ENCODE results near the gene CCSER1.
"Not testable (repeated sequence)": the region's sequence is repeated elsewhere in the genome, so short reads cannot be mapped to it uniquely, and the experiment has no call there.

The CCSER1 gene

DNA sequence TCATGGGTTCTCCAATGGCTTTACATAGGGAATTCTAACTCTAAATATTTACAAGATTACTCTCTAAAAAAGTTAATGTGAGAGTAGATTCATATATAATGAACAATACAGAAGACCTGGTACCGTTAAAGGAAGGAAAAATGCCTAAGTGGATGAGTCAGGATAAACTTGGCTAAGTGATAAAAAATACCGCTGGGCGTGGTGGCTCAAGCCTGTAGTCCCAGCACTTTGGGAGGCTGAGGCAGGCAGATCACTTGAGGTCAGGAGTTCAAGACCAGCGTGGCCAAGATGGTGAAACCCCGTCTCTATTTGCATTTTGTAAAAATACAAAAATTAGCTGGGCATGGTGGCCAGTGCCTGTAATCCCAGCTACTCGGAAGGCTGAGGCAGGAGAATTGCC lies 189.9 kb downstream of the CCSER1 start:
- DNase-seq, result not testable (repeated sequence)

GRCh38 chr4:90317785-90318184 lies 190.6 kb downstream of the CCSER1 start:
- DNase-seq, result no peak

- no peak for DNase-seq
Observed at GRCh38 chr4:90318193-90318592, 191.0 kb downstream of the CCSER1 start.

DNA sequence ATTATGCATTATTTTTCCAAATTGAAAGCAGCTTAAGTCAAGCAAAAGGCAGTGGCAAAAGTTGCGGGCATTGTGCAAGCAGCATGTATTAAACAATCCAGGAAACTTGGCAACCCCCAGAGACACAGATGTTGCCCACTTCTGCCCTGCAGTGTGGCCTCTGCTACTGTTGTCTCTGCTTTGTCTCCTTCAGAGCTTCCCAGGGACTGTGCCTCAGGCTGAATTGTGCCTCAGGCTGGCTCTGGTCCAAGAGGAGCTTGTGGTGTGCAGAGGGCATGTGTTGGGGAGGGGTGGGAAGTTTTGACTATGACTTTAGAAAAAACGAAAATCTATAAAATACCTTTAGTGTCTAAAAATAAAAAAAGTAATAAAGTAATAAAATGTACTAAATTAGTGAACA lies 201.4 kb downstream of the CCSER1 start:
- DNase-seq, result no peak

DNA sequence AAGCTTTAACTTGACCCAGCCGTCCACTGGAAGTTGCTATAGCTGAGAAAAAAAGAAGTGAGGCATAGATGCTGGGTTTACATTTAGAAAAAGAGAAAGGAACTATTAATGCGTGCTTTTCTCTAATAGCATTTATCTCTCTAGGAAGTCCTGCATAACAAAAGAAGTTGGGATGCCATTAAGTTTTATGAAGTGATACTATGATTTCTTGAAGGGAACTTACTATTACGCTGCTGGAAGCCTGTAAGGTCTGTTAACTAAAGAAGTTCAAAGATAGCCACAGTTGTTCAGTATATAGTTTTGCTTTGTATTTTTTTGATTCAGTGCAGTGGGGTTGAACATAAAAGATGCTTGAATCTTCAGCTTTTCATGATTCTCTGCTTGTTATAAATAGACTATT lies 203.4 kb downstream of the CCSER1 start:
- DNase-seq, result no peak

- no peak for DNase-seq
Observed at GRCh38 chr4:90345549-90346215, 218.5 kb downstream of the CCSER1 start.

DNA sequence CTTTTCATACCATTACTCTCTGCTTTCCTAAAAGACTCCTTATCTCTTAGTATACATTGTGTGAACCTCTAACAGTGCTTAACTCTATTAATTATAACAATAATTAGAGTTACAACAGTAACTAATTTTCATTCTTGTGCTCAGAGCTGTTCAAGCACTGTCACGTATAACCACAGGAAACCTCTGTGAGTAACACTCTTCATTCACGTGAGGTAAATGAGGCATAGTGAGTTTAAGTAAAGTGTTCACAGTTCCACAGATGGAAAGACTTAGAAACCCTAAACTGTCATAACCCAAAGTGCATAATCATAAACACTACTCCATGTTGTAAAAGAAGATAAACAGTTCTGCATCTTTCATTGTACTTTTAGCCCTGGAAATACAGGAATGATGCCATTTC lies 222.4 kb downstream of the CCSER1 start:
- DNase-seq, result no peak

DNA sequence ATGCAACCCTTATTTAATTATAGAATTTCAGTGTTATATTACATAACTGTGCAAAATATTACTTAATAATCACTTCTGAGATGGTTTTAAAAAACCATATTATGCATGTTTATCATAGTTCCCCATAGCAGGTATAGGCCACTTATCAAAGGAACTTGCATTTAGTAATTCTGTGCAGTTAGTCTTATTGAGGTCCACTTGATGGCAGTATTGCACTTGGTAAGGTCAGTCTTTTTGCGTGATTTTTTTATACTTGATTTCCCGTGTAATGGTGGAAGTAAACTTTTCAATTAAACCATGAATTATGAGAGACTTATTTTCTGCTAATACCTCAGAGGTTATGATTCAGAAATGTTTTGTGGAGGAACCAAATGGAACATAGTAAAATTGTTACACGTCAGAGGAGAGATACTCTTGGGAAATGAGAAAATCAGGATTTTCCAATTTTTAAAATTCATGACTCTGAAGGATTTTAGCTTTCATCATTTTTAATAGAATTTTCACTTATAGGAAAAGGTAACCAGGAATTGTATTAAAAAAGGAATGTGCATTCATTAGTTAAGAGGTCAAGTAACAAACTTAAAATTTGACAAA lies 230.0 kb downstream of the CCSER1 start:
- DNase-seq, result peak; percentile 3

GRCh38 chr4:90375081-90375480 lies 247.9 kb downstream of the CCSER1 start:
- no peak for DNase-seq

- DNase-seq, result no peak
Observed at GRCh38 chr4:90393215-90393614, 266.0 kb downstream of the CCSER1 start.

DNA sequence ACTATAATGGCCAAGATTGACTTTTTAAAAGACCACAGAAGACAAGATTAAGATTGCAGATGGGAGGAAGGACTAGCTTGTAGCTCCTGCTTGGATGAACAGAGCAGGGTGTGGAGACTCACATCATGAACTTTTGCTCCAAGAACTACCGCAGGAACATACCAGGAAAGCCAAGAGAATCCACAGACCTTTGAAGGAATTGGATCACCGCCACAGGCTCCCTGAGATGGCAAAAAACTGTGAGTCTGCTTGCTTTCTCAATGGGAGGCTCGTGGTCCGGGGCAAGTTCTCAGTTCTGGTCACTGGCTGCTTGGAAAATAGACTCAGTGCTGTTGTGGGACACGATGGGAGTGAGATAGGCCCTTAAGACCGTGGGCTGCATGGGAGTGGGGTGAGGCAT lies 276.6 kb downstream of the CCSER1 start:
- no peak for DNase-seq

- DNase-seq, result not testable (repeated sequence)
Observed at GRCh38 chr4:90407897-90408296, 280.7 kb downstream of the CCSER1 start.

DNA sequence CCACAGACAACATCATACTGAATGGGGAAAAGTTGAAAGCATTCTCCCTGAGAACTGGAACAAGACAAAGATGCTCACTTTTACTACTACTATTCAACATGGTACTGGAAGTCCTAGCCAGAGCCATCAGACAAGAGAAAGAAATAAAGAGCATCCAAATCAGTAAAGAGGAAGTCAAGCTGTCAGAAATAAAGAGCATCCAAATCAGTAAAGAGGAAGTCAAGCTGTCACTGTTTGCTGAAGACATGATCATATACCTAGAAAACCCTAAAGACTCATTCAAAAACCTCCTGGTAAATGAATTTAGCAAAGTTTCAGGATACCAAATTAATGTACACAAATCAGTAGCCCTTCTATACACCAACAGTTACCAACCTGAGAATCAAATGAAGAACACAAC lies 285.6 kb downstream of the CCSER1 start:
- DNase-seq, result not testable (repeated sequence)

GRCh38 chr4:90415116-90415515 lies 287.9 kb downstream of the CCSER1 start:
- DNase-seq, result no peak

GRCh38 chr4:90419124-90419711 lies 292.0 kb downstream of the CCSER1 start:
- DNase-seq, result peak; percentile 37

DNA sequence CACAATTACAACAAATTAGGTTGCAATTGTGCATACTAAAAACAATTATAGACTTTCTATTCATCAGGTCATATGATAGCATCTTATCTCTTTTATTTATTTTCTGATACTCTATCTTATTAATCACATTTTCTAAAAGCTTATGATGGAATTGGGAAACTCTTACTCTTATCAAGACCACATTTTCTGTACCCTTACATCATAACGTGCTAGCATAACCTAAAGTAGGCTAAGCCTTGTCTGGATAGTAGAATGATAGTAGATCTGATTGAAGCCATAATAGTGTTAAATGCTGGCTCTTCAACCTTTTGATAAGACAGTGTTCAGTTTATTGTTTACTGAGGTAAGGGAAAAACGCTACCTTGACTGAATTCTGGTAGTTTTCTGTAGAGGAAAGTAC lies 294.0 kb downstream of the CCSER1 start:
- no peak for DNase-seq

GRCh38 chr4:90425893-90426292 lies 298.7 kb downstream of the CCSER1 start:
- no peak for DNase-seq

- no peak for DNase-seq
Observed at GRCh38 chr4:90438522-90438921, 311.3 kb downstream of the CCSER1 start.

DNA sequence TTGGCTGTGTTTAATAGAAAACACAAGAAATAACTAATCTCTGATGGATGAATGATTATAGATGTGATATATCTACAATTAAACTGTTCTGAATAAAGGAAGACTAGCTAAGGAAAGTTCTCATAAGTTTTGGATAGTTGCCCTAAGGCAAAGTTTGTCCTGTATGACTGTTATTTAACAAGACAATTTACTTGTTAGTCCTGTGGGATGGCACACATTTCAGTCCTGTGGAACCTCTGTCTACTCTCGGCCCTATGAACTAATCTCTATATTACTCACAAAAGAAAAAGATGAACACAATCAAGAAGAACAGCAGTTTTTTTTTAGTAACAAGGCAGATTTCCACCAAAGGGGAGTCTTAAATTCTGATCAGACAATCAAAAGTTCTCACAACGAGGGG lies 314.6 kb downstream of the CCSER1 start:
- DNase-seq, result no peak

GRCh38 chr4:90442619-90443018 lies 315.4 kb downstream of the CCSER1 start:
- no peak for DNase-seq

DNA sequence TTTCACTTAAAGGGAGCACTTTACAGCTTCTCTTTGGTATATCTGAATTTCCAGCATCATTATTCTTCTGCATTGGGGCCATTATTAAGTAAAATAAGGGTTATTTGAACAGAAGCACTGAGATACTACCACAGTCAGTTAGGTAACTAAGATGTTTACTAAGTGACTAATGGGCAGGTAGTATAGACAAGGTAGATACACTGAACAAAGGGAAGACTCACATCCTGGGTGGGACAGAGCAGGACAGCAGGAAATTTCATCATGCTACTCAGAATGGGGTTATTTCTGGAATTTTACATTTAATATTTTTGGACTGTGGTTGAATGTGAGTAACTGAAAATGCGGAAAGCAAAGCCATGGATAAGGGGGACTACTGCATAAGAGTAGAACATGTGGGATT lies 316.0 kb downstream of the CCSER1 start:
- no peak for DNase-seq

GRCh38 chr4:90444904-90445303 lies 317.7 kb downstream of the CCSER1 start:
- no peak for DNase-seq

DNA sequence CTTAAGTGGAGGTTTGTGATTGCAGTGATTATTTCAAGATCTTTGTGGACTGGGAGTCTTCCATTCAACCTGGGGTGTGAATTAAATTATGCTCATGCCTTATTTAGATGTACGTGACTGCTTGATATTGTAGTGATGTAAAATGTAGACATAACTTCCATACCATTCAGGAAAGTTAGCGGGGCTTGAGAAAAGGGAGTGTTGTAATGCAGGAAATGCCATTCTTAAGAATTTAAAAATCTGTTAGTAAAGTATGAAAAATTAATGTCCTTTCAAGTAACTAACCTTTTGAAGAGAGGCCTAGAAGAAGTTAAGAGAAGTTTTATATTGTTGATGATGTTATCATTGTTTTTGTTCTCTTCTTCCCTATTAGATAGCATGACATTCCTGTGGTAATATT lies 318.2 kb downstream of the CCSER1 start:
- no peak for DNase-seq

- DNase-seq, result no peak
Observed at GRCh38 chr4:90449626-90450025, 322.4 kb downstream of the CCSER1 start.

DNA sequence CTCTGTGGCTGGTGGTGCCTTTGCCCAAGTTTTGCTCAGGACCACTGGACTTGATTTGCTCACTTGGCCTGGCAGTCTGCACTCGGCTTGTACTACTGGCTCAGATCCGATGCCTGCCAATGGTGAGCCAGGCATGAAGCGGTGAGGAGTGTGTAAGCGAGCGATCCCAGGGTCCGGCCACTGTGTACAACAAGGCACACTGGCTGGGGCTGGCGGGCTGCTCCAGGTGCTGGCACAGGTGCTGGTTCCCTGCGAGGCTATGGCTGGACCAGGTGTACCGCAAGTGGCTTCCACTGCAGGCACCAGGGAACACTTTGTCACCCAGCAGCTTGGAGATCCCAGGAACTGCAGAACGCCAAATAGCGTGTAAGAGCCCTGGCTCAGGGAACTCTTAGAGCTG lies 329.7 kb downstream of the CCSER1 start:
- DNase-seq, result no peak

Measured in activated CD4-positive, alpha-beta T cell treated with anti-CD3 and anti-CD28 coated beads, Interleukin-2, Interleukin-6, amounts not matched to agents 100 ng/mL and 50 ng/mL, durations not matched to agents 16 hours and 8 hours (primary cell).